Testis (tissue), 2 donors: ENCODE measurements around the gene SLC52A3.

Experiments used
- POLR2A ChIP-seq: fragments of 450-650 bp; IDR thresholded peaks from one replicate; pipeline ENCODE4 v1.6.1; 2017; ENCODE audit warnings: antibody characterized with exemption, mild to moderate bottlenecking, moderate library complexity
- TF ChIP-seq, protein P1 (sequence below), 3 experiments: fragments of 450-650 bp in 2 of 3; fragments of 200-600 bp in 1 of 3; sonication (generic) in 1 of 3; IDR thresholded peaks; one replicate each; pipeline ENCODE4 v1.5.1; 2016 to 2019; ENCODE audit warnings: antibody characterized with exemption in 3 of 3, mild to moderate bottlenecking in 2 of 3, moderate library complexity in 1 of 3

DNA sequence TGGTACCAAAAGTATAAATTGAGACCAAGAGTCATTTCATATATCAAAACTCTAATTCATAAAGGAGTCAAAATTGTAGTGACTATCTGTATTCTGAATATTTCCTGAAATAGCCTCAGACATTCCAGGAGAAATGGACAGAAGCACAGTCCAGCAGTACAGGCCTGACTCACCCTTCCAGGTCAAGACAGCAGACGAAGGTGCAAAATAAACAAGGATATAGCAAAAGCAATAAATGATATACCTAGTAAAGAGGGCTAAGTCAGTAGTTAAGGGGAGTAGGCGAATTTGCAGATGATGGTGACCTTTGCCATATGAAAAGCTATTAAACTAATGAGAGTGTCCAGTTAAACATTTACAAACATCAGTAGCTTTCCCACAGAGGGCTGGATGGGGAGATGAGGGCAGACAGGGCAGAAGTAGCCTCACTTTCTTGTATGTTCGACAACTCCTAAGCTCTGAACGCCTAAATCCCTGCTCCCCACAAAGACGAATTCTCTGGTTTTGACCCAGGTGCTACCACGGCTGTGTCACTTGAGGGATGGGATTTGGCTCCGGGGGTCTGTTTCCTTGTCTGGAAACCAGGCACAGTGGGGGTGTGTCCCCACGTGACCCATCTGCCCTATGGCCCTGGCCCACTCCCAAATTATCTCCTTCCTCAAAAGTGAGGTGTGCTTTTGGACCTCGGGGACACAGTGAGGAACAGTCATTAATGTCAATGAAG, 3.6 kb upstream of the SLC52A3 start:
- TF ChIP-seq, protein P1, sequence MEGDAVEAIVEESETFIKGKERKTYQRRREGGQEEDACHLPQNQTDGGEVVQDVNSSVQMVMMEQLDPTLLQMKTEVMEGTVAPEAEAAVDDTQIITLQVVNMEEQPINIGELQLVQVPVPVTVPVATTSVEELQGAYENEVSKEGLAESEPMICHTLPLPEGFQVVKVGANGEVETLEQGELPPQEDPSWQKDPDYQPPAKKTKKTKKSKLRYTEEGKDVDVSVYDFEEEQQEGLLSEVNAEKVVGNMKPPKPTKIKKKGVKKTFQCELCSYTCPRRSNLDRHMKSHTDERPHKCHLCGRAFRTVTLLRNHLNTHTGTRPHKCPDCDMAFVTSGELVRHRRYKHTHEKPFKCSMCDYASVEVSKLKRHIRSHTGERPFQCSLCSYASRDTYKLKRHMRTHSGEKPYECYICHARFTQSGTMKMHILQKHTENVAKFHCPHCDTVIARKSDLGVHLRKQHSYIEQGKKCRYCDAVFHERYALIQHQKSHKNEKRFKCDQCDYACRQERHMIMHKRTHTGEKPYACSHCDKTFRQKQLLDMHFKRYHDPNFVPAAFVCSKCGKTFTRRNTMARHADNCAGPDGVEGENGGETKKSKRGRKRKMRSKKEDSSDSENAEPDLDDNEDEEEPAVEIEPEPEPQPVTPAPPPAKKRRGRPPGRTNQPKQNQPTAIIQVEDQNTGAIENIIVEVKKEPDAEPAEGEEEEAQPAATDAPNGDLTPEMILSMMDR (IDR thresholded peaks at IDR 0.05), result no peak
- no peak for TF ChIP-seq POLR2A
